Mammary epithelial cell (primary cell): Measurements from ENCODE around the gene CASZ1.

Experiments used
- EZH2 ChIP-seq: IDR thresholded peaks from 2 replicates; pipeline ENCODE4 v1.6.1; 2012; ENCODE audit warnings: low read length, inconsistent platforms, borderline replicate concordance
- TF ChIP-seq, protein P1 (sequence below), 2 donors: IDR thresholded peaks in 1 of 2; conservative IDR thresholded peaks in 1 of 2; 2 replicates each; pipeline ENCODE4 v1.5.1; 2011 to 2012; ENCODE audit warnings: inconsistent platforms in 2 of 2, low read length in 2 of 2, mild to moderate bottlenecking in 2 of 2, control low read depth in 1 of 2, low read depth in 1 of 2; ENCODE audit not compliant: insufficient read depth in 1 of 2; ENCODE audit errors: extremely low read depth in 1 of 2

GRCh38 chr1:10682108-10682445 is 114.4 kb downstream of the CASZ1 start:
- TF ChIP-seq, protein P1, sequence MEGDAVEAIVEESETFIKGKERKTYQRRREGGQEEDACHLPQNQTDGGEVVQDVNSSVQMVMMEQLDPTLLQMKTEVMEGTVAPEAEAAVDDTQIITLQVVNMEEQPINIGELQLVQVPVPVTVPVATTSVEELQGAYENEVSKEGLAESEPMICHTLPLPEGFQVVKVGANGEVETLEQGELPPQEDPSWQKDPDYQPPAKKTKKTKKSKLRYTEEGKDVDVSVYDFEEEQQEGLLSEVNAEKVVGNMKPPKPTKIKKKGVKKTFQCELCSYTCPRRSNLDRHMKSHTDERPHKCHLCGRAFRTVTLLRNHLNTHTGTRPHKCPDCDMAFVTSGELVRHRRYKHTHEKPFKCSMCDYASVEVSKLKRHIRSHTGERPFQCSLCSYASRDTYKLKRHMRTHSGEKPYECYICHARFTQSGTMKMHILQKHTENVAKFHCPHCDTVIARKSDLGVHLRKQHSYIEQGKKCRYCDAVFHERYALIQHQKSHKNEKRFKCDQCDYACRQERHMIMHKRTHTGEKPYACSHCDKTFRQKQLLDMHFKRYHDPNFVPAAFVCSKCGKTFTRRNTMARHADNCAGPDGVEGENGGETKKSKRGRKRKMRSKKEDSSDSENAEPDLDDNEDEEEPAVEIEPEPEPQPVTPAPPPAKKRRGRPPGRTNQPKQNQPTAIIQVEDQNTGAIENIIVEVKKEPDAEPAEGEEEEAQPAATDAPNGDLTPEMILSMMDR (conservative IDR thresholded peaks at IDR 0.05 in 1 of 2, IDR thresholded peaks at IDR 0.05 in 1 of 2; ENCODE audit: extremely low read depth in 1 of 2, insufficient read depth in 1 of 2, low read depth in 1 of 2, low read length in 2 of 2), result no peak
- no peak for TF ChIP-seq EZH2
